Thoracic aorta (tissue), 2 donors: ENCODE measurements around the gene SPRN. TPM values are rescaled to one million over a fixed set of nuclear protein-coding genes. Genes with fewer than 3 reads are reported as not detected.
"Not testable (repeated sequence)": the region's sequence is repeated elsewhere in the genome, so short reads cannot be mapped to it uniquely, and the experiment has no call there.

ENCODE experiments used
- ATAC-seq: fragments of 150-250 bp; one replicate; pipeline ENCODE4 v1.8.0; 2017; ENCODE audit warnings: low read depth; ENCODE audit not compliant: insufficient number of reproducible peaks, low FRiP score
- DNase-seq: peaks from one replicate; pipeline ENCODE4 v3.0.0-alpha.2; 2020; ENCODE audit warnings: low spot score
- H3K27ac ChIP-seq, 2 donors: fragments of 200-600 bp; sonication (generic); 1 replicate in 1 of 2; 2 replicates in 1 of 2; pipeline ENCODE4 v1.5.1; 2016; ENCODE audit warnings: mild to moderate bottlenecking in 2 of 2, moderate library complexity in 2 of 2
- H3K27me3 ChIP-seq: fragments of 200-600 bp; sonication (generic); replicated peaks from 2 replicates; pipeline ENCODE4 v1.6.0; 2016; ENCODE audit warnings: mild to moderate bottlenecking; ENCODE audit not compliant: insufficient read depth
- H3K36me3 ChIP-seq: fragments of 200-600 bp; sonication (generic); one replicate; pipeline ENCODE4 v1.5.1; 2016
- H3K4me1 ChIP-seq, 2 donors: fragments of 200-600 bp; sonication (generic); 1 replicate in 1 of 2; 2 replicates in 1 of 2; pipeline versions ENCODE4 v1.5.1 to v1.6.0; 2016; ENCODE audit warnings: low read depth in 2 of 2, mild to moderate bottlenecking in 1 of 2; ENCODE audit not compliant: control insufficient read depth in 1 of 2
- H3K4me3 ChIP-seq: fragments of 200-600 bp; sonication (generic); 2 replicates; pipeline ENCODE4 v1.5.1; 2016; ENCODE audit warnings: mild to moderate bottlenecking
- H3K9me3 ChIP-seq: fragments of 200-600 bp; sonication (generic); 2 replicates; pipeline ENCODE4 v1.5.1; 2016
- CTCF ChIP-seq: fragments of 200-600 bp; sonication (generic); IDR thresholded peaks from one replicate; pipeline ENCODE4 v1.5.1; 2019; ENCODE audit warnings: antibody characterized with exemption
- total RNA-seq, 2 donors: library from RNA; depleted of rRNA; stranded (reverse); fragments of >200 nt; gene quantifications; one replicate each; pipeline versions ENCODE4 v1.1.0 to v1.2.3, GENCODE V29; 2016

Gene SPRN
- total RNA-seq, 2 donors from 2014 or later = not detected

- Histone ChIP-seq H3K9me3 (peaks cover 20% of the 10 kb centered on the region), H3K36me3 (peaks cover 6% of the 10 kb centered on the region), H3K4me3 (no peak overlapping the region), H3K4me1 (no peaks in the 10 kb centered on the region), H3K27me3 (no peaks in the 10 kb centered on the region), H3K27ac (no peak overlapping the region)
- no peak for ATAC-seq
- TF ChIP-seq CTCF = no peak
- no peak for DNase-seq
These were observed 18.8 kb upstream of the SPRN start for GRCh38 chr10:133442967-133443924.

DNA sequence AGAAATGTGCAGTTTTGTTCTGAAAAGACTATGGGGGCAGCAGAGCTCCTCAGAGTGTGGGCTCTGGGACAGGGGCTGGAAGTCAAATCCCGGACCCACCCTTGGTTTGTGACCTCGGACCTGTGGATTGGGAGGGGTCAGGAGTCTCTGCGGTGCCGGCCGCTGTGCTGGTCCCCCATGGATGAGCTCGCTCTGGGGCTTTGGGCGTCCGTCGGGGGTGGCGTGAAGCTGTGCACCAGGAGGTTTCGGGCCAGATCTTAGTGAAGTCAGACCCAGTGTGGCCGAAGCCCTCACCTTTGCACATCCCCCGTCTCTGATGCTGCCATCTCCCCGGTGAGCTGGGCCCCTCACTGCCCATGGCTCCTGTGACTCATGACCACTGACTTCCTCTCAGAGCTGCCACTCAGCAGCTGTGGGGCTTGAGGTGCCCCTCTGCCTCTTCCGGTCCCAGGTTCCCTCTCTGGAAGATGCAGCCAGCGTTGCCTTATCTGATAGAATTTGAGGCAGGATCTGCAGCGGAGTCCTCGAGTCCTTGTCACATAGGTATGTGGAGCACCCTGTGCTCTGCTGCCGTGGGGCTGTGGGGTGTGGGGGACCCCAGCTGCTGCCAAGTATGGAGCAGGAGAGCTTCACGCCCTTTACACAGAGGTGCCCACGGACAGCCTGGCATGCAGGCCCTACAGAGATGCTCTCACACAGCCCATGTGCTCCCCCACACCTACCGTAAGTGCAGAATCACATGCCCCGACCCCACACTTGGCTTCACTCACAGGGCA is 18.0 kb upstream of the SPRN start:
- H3K9me3 ChIP-seq = peaks cover 11% of the 10 kb centered on the region
- H3K4me1 ChIP-seq = no peaks in the 10 kb centered on the region
- no peaks in the 10 kb centered on the region for H3K27me3 ChIP-seq
- H3K36me3 ChIP-seq = peaks cover 6% of the 10 kb centered on the region
- DNase-seq (no peak), ATAC-seq (no peak)
- no peak overlapping the region for H3K4me3 ChIP-seq
- H3K27ac ChIP-seq = no peak overlapping the region
- no peak for TF ChIP-seq CTCF

GRCh38 chr10:133441780-133442179 is 17.4 kb upstream of the SPRN start:
- DNase-seq = no peak

GRCh38 chr10:133441356-133441755 is 16.9 kb upstream of the SPRN start:
- H3K36me3 ChIP-seq, H3K4me1 ChIP-seq, DNase-seq, H3K4me3 ChIP-seq, ATAC-seq, H3K27ac ChIP-seq, H3K27me3 ChIP-seq, H3K9me3 ChIP-seq: not testable (repeated sequence)

More at GRCh38 chr10:133441780-133442179, 17.4 kb upstream of the SPRN start:
- no peak for TF ChIP-seq CTCF
- no peak for ATAC-seq
- peaks cover 5% of the 10 kb centered on the region for H3K9me3 ChIP-seq
- H3K4me1 ChIP-seq = no peaks in the 10 kb centered on the region
- no peaks in the 10 kb centered on the region for H3K27me3 ChIP-seq
- peaks cover 6% of the 10 kb centered on the region for H3K36me3 ChIP-seq
- no peak overlapping the region for H3K27ac ChIP-seq
- no peak overlapping the region for H3K4me3 ChIP-seq

GRCh38 chr10:133440633-133441285 is 16.3 kb upstream of the SPRN start:
- Histone ChIP-seq H3K27me3 (no peaks in the 10 kb centered on the region), H3K27ac (no peak overlapping the region), H3K9me3 (no peaks in the 10 kb centered on the region), H3K4me3 (no peak overlapping the region), H3K36me3 (peaks cover 6% of the 10 kb centered on the region), H3K4me1 (no peaks in the 10 kb centered on the region)
- TF ChIP-seq CTCF = no peak
- DNase-seq = no peak
- ATAC-seq = no peak
